PC-3 (cell line): Measurements from ENCODE around the gene KCNJ6. TPM values are rescaled to one million over a fixed set of nuclear protein-coding genes. Genes with fewer than 3 reads are reported as not detected.

Experiments used
- ATAC-seq: fragments of 200-7000 bp; cut with Tn5 transposase; 2 replicates; pipeline ENCODE4 v1.9.1; 2020; ENCODE audit warnings: mild to moderate bottlenecking, moderate library complexity
- BruUV-seq: library from RNA; stranded (reverse); fragments of 400-500 nt; replicated peaks from 2 replicates; lab custom pipeline; 2021; lab: Mats Ljungman, UMichigan
- CTCF ChIA-PET: fragments of 300-600 bp; sonication (Branson Sonifier 250); formaldehyde crosslinking; loops from one replicate; lab custom pipeline; 2022; ENCODE audit warnings: antibody characterized with exemption; lab: Charles Lee
- POLR2A ChIA-PET: fragments of 300-600 bp; sonication (Branson Sonifier 250); formaldehyde crosslinking; loops from one replicate; lab custom pipeline; 2022; ENCODE audit warnings: antibody characterized with exemption; ENCODE audit not compliant: unreplicated experiment; lab: Charles Lee
- DNase-seq: peaks from one replicate; pipeline ENCODE4 v3.0.0-alpha.2; 2015
- H2AFZ ChIP-seq: fragments of 300-600 bp; sonication (generic); 2 replicates; pipeline ENCODE4 v1.6.0; 2016; ENCODE audit warnings: antibody characterized with exemption, low read length
- H3F3A ChIP-seq: fragments of 300-600 bp; sonication (generic); one replicate; pipeline ENCODE4 v1.6.0; 2017; ENCODE audit warnings: antibody characterized with exemption, low read length, control low read depth, mild to moderate bottlenecking; ENCODE audit not compliant: unreplicated experiment
- H3K27ac ChIP-seq: fragments of 300-600 bp; sonication (generic); 2 replicates; pipeline ENCODE4 v1.5.1; 2016; ENCODE audit warnings: mild to moderate bottlenecking, low read length
- H3K27me3 ChIP-seq: fragments of 300-600 bp; sonication (generic); 2 replicates; pipeline ENCODE4 v1.6.1; 2016; ENCODE audit warnings: low read length, mixed read lengths
- H3K36me3 ChIP-seq: fragments of 300-600 bp; sonication (generic); 2 replicates; pipeline ENCODE4 v1.6.1; 2016; ENCODE audit warnings: low read depth, mixed run types, low read length, mixed read lengths
- H3K4me1 ChIP-seq: fragments of 300-600 bp; sonication (generic); 2 replicates; pipeline ENCODE4 v1.5.1; 2016; ENCODE audit warnings: low read length; ENCODE audit not compliant: insufficient read depth
- H3K4me2 ChIP-seq: fragments of 300-600 bp; sonication (generic); 2 replicates; pipeline ENCODE4 v1.6.0; 2016; ENCODE audit warnings: low read length
- H3K4me3 ChIP-seq: fragments of 300-600 bp; sonication (generic); 2 replicates; pipeline ENCODE4 v1.5.1; 2016; ENCODE audit warnings: mild to moderate bottlenecking, low read length, mixed read lengths
- H3K79me2 ChIP-seq: fragments of 300-600 bp; sonication (generic); 2 replicates; pipeline ENCODE4 v1.6.1; 2017; ENCODE audit warnings: low read length, mixed read lengths
- H3K9ac ChIP-seq: fragments of 300-600 bp; sonication (generic); 2 replicates; pipeline ENCODE4 v1.6.0; 2016; ENCODE audit warnings: mild to moderate bottlenecking, low read length
- H3K9me2 ChIP-seq: fragments of 300-600 bp; sonication (generic); replicated peaks from 2 replicates; pipeline ENCODE4 v1.6.1; 2016; ENCODE audit warnings: mixed run types, low read length, mixed read lengths
- H3K9me3 ChIP-seq: fragments of 300-600 bp; sonication (generic); 2 replicates; pipeline ENCODE4 v1.6.1; 2016; ENCODE audit warnings: low read length, mixed read lengths
- H4K20me1 ChIP-seq: fragments of 300-600 bp; sonication (generic); 2 replicates; pipeline ENCODE4 v1.6.1; 2016; ENCODE audit warnings: low read length, mixed read lengths
- EZH2 ChIP-seq: fragments of 300-600 bp; sonication (generic); IDR thresholded peaks from one replicate; pipeline ENCODE4 v1.6.1; 2017; ENCODE audit warnings: antibody characterized with exemption, mild to moderate bottlenecking, low read length; ENCODE audit not compliant: unreplicated experiment
- EZH2phosphoT487 ChIP-seq: fragments of 300-600 bp; sonication (generic); IDR thresholded peaks from 2 replicates; pipeline ENCODE4 v1.6.1; 2018; ENCODE audit warnings: mild to moderate bottlenecking, antibody characterized with exemption, low read length, borderline replicate concordance
- intact Hi-C: fragments of 100-400 bp; cut with micrococcal nuclease; formaldehyde crosslinking; loops from 2 replicates; pipeline ENCODE4 v1.9.0; 2023
- total RNA-seq: library from RNA; depleted of rRNA; stranded (reverse); fragments of >200 nt; gene quantifications from 2 replicates; pipeline ENCODE4 v1.2.3, GENCODE V29; 2014
- TF ChIP-seq, protein P1 (sequence below): fragments of 300-600 bp; sonication (generic); conservative IDR thresholded peaks from 2 replicates; pipeline ENCODE4 v1.5.1; 2017; ENCODE audit warnings: antibody characterized with exemption, low read depth, mild to moderate bottlenecking, low read length

KCNJ6 gene
- total RNA-seq, 1 experiment from 2014 or later: not detected

DNA sequence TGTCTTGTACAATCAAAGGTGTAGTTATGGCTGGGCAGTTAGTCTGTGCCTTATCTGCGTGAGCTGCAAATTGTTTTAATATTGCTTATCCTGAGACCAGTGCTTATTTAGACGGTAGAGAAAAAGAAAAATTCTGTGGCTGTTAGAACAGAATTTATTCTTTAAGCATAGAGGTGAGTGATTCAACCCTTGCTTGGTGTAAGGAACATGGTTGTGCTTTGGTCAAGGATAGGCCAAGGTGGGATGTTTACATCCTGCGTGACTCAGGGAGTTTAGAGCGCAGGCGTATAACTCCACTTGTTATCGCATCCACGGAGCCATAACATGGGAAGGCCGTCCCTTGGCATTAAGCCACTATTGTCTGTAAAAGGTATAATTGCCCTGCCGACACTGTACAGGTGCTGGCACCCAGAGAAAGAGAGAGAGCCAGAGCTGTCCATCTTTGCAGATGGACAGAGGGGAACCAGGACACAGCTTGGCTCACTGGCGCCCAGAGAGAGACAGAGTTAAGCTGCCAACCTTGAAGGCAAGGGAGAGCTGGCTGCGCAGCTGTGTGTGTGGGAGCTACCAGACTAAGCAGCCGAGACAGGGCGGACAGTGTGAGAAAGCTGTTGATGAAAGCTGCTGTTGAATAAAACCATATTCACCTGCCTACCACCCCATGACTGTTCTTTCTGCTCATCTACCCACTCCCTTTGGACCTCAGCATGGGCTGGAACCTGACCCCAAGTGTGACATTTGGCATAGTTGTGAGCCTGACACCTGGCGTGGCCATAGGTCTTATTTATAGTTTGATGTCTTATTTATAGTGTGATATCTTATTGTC, 349.3 kb downstream of the KCNJ6 start:
- DNase-seq (no peak), ATAC-seq (no peak)
- no peaks in the 10 kb centered on the region for H3F3A ChIP-seq
- no peak overlapping the region for H3K4me3 ChIP-seq
- H3K9me3 ChIP-seq: no peaks in the 10 kb centered on the region
- H2AFZ ChIP-seq: no peak overlapping the region
- no peak overlapping the region for H3K9ac ChIP-seq
- BruUV-seq: no TSS peak
- no peaks in the 10 kb centered on the region for H3K9me2 ChIP-seq
- H3K79me2 ChIP-seq: no peaks in the 10 kb centered on the region
- POLR2A ChIA-PET: interaction anchor here (0.8 kb wide), 1 partner anchor 16 kb away, joined by 5 read pairs; no protein-coding TSS in a partner anchor
- peaks cover 22% of the 10 kb centered on the region for H3K4me1 ChIP-seq
- H3K27ac ChIP-seq: no peak overlapping the region
- no peaks in the 10 kb centered on the region for H3K36me3 ChIP-seq
- H3K27me3 ChIP-seq: no peaks in the 10 kb centered on the region
- no peaks in the 10 kb centered on the region for H4K20me1 ChIP-seq
- CTCF ChIA-PET: no interaction called here
- intact Hi-C loops: no loop called here
- H3K4me2 ChIP-seq: no peak overlapping the region
- TF ChIP-seq, protein P1, sequence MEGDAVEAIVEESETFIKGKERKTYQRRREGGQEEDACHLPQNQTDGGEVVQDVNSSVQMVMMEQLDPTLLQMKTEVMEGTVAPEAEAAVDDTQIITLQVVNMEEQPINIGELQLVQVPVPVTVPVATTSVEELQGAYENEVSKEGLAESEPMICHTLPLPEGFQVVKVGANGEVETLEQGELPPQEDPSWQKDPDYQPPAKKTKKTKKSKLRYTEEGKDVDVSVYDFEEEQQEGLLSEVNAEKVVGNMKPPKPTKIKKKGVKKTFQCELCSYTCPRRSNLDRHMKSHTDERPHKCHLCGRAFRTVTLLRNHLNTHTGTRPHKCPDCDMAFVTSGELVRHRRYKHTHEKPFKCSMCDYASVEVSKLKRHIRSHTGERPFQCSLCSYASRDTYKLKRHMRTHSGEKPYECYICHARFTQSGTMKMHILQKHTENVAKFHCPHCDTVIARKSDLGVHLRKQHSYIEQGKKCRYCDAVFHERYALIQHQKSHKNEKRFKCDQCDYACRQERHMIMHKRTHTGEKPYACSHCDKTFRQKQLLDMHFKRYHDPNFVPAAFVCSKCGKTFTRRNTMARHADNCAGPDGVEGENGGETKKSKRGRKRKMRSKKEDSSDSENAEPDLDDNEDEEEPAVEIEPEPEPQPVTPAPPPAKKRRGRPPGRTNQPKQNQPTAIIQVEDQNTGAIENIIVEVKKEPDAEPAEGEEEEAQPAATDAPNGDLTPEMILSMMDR: no peak
- TF ChIP-seq EZH2phosphoT487 (no peak), EZH2 (no peak)

DNA sequence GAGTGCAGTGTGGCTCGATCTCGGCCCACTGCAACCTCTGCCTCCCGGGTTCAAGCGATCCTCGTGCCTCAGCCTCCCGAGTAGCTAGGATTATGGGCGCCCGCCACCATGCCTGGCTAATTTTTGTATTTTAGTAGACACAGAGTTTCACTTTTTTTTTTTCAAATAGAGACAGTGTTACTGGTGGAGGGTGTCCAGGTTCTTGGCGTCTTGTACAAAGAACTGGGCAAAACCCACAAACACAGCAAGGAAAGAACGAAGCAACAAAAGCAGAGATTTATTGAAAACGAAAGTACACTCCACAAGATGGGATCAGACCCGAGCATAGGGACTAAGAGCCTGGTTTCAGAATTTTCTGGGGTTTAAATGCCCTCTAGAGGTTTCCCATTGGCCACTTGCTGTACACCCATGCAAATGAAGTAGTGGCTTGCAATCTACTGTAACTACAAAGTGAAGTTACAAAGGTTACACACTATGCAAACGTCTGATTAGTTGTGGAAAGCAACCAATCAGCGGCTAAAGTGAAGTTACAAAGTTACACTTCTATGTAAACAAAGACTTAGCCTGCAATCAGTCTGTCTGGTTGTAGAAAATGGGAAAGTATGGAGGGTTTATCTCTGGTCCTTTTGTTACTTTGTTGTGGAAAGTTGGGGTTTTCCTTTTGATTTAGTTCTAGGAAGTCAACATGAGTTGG, 350.6 kb downstream of the KCNJ6 start:
- H3K79me2 ChIP-seq: no peaks in the 10 kb centered on the region
- H3K9me2 ChIP-seq: no peaks in the 10 kb centered on the region
- no peak overlapping the region for H2AFZ ChIP-seq
- H3K4me1 ChIP-seq: peaks cover 22% of the 10 kb centered on the region
- POLR2A ChIA-PET: no interaction called here
- DNase-seq: no peak
- no peak overlapping the region for H3K4me3 ChIP-seq
- no peak for ATAC-seq
- no peak overlapping the region for H3K9ac ChIP-seq
- intact Hi-C loops: loop anchor here (2.0 kb wide), 1 partner anchor 33 kb away; no protein-coding TSS in a partner anchor
- CTCF ChIA-PET: no interaction called here
- H3K27ac ChIP-seq: peak overlapping the region; percentile 98
- H3K4me2 ChIP-seq: no peak overlapping the region
- BruUV-seq: no TSS peak
- H3K36me3 ChIP-seq: no peaks in the 10 kb centered on the region
- no peaks in the 10 kb centered on the region for H3K27me3 ChIP-seq
- H4K20me1 ChIP-seq: no peaks in the 10 kb centered on the region
- no peaks in the 10 kb centered on the region for H3F3A ChIP-seq
- no peak for TF ChIP-seq EZH2
- TF ChIP-seq, protein P1: no peak
- no peak for TF ChIP-seq EZH2phosphoT487
- H3K9me3 ChIP-seq: no peaks in the 10 kb centered on the region
